ENCODE results near the gene PLA2G2D.
"Not testable (repeated sequence)": the region's sequence is repeated elsewhere in the genome, so short reads cannot be mapped to it uniquely, and the experiment has no call there.

The PLA2G2D gene

GRCh38 chr1:20142001-20142710, 22.8 kb upstream of the PLA2G2D start:
- DNase-seq, result no peak

GRCh38 chr1:20141466-20141865, 22.1 kb upstream of the PLA2G2D start:
- DNase-seq, result no peak

- DNase-seq, result no peak
Observed at GRCh38 chr1:20141001-20141400, 21.7 kb upstream of the PLA2G2D start.

GRCh38 chr1:20139776-20140612, 20.7 kb upstream of the PLA2G2D start:
- DNase-seq, result no peak

- DNase-seq, result no peak
Observed at GRCh38 chr1:20138961-20139550, 19.7 kb upstream of the PLA2G2D start, which contains the start of gene PLA2G2F. Gene PLA2G2F (plus strand): TSS chr1:20139323. CDS start chr1:20139428, 105 bp downstream.

- no peak for DNase-seq
Observed at GRCh38 chr1:20138346-20138745, 19.0 kb upstream of the PLA2G2D start.

GRCh38 chr1:20137604-20138003, 18.3 kb upstream of the PLA2G2D start:
- DNase-seq, result no peak

- DNase-seq, result no peak
Observed at GRCh38 chr1:20137055-20137454, 17.7 kb upstream of the PLA2G2D start.

- DNase-seq, result no peak
Observed at GRCh38 chr1:20136249-20136648, 16.9 kb upstream of the PLA2G2D start.

GRCh38 chr1:20134995-20135394, 15.7 kb upstream of the PLA2G2D start:
- DNase-seq, result no peak

- DNase-seq, result not testable (repeated sequence)
Observed at GRCh38 chr1:20130518-20130917, 11.2 kb upstream of the PLA2G2D start.

GRCh38 chr1:20126806-20127440, 7.6 kb upstream of the PLA2G2D start:
- DNase-seq, result no peak

- no peak for DNase-seq
Observed at GRCh38 chr1:20126041-20126805, 6.9 kb upstream of the PLA2G2D start.

- DNase-seq, result no peak
Observed at GRCh38 chr1:20125100-20125499, 5.8 kb upstream of the PLA2G2D start.

- no peak for DNase-seq
Observed at GRCh38 chr1:20124456-20125057, 5.2 kb upstream of the PLA2G2D start.

GRCh38 chr1:20123722-20124455, 4.6 kb upstream of the PLA2G2D start:
- DNase-seq, result no peak

GRCh38 chr1:20120796-20121195, 1.5 kb upstream of the PLA2G2D start:
- DNase-seq, result no peak

- DNase-seq, result no peak
Observed at GRCh38 chr1:20117236-20117635, 2.1 kb downstream of the PLA2G2D start.

- DNase-seq, result no peak
Observed at GRCh38 chr1:20115916-20116315, 3.4 kb downstream of the PLA2G2D start.

- DNase-seq, result no peak
Observed at GRCh38 chr1:20115479-20115878, 3.9 kb downstream of the PLA2G2D start.

GRCh38 chr1:20114021-20114648, 5.2 kb downstream of the PLA2G2D start:
- DNase-seq, result no peak
